ENCODE results near the gene KDM4C. TPM values are rescaled to one million over a fixed set of nuclear protein-coding genes. Genes with fewer than 3 reads are reported as not detected.
"Not testable (repeated sequence)": the region's sequence is repeated elsewhere in the genome, so short reads cannot be mapped to it uniquely, and the experiment has no call there.

KDM4C gene
- polyA plus RNA-seq, 1 donor (not counting 4 experiments of a cell fraction or from before 2014, with no cell fraction given), result 17.2 TPM

DNA sequence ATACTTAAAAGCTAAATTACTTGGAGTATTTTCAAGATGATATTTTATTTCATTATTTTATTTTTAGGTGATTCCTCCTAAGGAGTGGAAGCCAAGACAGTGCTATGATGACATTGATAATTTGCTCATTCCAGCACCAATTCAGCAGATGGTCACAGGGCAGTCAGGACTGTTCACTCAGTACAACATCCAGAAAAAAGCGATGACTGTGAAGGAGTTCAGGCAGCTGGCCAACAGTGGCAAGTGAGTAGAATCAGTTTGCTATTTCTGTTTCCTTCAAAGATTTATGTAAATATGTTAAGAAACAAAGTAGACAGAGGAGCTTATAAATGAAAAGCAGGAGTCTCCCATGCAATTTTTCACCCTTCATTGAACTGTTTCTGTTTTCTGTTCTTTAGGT lies 47.8 kb downstream of the KDM4C start:
- dilution Hi-C loops (cut with MboI; ENCODE audit: extremely low pct_ligation_motif_present, low sequenced_read_pairs), result no loop called here
- no peak overlapping the region for H3K4me2 ChIP-seq (ENCODE audit: control insufficient read depth, extremely low read depth, insufficient read depth, low read depth, low read length)
- H3K27me3 ChIP-seq (ENCODE audit: control insufficient read depth, extremely low read depth, insufficient read depth, low read length), result no peaks in the 10 kb centered on the region
- no peaks in the 10 kb centered on the region for H3K36me3 ChIP-seq (ENCODE audit: control insufficient read depth in 2 of 2, extremely low read depth in 1 of 2, insufficient read depth in 2 of 2, low read length in 2 of 2)
- H3K9me1 ChIP-seq (ENCODE audit: control insufficient read depth, extremely low read depth, insufficient read depth, low read length), result no peaks in the 10 kb centered on the region
- no peaks in the 10 kb centered on the region for H4K20me1 ChIP-seq (ENCODE audit: control insufficient read depth, extremely low read depth, insufficient read depth, low read length)
- H3K9ac ChIP-seq (ENCODE audit: control insufficient read depth, extremely low read depth, insufficient read depth, low read length), result no peak overlapping the region
- H3K4me3 ChIP-seq (ENCODE audit: control insufficient read depth in 2 of 3, extremely low read depth in 1 of 3, insufficient read depth in 2 of 3, low read depth in 1 of 3, low read length in 3 of 3), result no peak overlapping the region
- H3K79me2 ChIP-seq (ENCODE audit: control insufficient read depth, insufficient read depth, low read length), result peaks cover 5% of the 10 kb centered on the region
- no peaks in the 10 kb centered on the region for H3K4me1 ChIP-seq (ENCODE audit: control insufficient read depth, extremely low read depth, insufficient read depth, low read length)
- DNase-seq (ENCODE audit: low read depth, low spot score), result no peak
- H3K9me3 ChIP-seq (ENCODE audit: control insufficient read depth, low read depth, low read length), result no peaks in the 10 kb centered on the region
- H2AFZ ChIP-seq (ENCODE audit: control insufficient read depth, low read length), result no peak overlapping the region
- TF ChIP-seq, protein P1, sequence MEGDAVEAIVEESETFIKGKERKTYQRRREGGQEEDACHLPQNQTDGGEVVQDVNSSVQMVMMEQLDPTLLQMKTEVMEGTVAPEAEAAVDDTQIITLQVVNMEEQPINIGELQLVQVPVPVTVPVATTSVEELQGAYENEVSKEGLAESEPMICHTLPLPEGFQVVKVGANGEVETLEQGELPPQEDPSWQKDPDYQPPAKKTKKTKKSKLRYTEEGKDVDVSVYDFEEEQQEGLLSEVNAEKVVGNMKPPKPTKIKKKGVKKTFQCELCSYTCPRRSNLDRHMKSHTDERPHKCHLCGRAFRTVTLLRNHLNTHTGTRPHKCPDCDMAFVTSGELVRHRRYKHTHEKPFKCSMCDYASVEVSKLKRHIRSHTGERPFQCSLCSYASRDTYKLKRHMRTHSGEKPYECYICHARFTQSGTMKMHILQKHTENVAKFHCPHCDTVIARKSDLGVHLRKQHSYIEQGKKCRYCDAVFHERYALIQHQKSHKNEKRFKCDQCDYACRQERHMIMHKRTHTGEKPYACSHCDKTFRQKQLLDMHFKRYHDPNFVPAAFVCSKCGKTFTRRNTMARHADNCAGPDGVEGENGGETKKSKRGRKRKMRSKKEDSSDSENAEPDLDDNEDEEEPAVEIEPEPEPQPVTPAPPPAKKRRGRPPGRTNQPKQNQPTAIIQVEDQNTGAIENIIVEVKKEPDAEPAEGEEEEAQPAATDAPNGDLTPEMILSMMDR (optimal IDR thresholded peaks at IDR 0.05 in 1 of 3, IDR thresholded peaks at IDR 0.05 in 1 of 3, conservative IDR thresholded peaks at IDR 0.05 in 1 of 3; ENCODE audit: extremely low read depth in 1 of 3, insufficient read depth in 2 of 3, low read length in 3 of 3), result no peak
- no peak for FAIRE-seq
- H3K27ac ChIP-seq (ENCODE audit: control insufficient read depth, insufficient read depth, low read length), result no peak overlapping the region

DNA sequence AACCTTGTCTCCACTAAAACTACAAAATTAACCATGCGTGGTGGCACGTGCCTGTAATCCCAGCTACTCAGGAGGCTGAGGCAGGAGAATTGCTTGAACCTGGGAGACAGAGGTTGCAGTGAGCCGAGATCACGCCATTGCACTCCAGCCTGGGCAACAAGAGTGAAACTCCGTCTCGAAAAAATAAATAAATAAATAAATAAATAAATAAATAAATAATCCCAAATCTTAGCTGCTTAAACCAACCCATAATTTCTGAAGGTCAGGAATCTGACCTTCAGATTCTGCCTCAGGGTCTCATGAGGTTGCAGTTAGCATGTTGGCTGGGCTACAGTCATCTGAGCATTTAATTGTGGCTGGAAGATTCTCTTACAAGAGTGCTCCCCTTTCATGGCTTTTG lies 48.5 kb downstream of the KDM4C start:
- H3K27ac ChIP-seq (ENCODE audit: control insufficient read depth, insufficient read depth, low read length); H3K27me3 ChIP-seq (ENCODE audit: control insufficient read depth, extremely low read depth, insufficient read depth, low read length); H3K9me1 ChIP-seq (ENCODE audit: control insufficient read depth, extremely low read depth, insufficient read depth, low read length); H3K9ac ChIP-seq (ENCODE audit: control insufficient read depth, extremely low read depth, insufficient read depth, low read length); H4K20me1 ChIP-seq (ENCODE audit: control insufficient read depth, extremely low read depth, insufficient read depth, low read length); dilution Hi-C loops (cut with MboI; ENCODE audit: extremely low pct_ligation_motif_present, low sequenced_read_pairs); H3K4me3 ChIP-seq (ENCODE audit: control insufficient read depth in 2 of 3, extremely low read depth in 1 of 3, insufficient read depth in 2 of 3, low read depth in 1 of 3, low read length in 3 of 3); H3K4me2 ChIP-seq (ENCODE audit: control insufficient read depth, extremely low read depth, insufficient read depth, low read depth, low read length); H3K9me3 ChIP-seq (ENCODE audit: control insufficient read depth, low read depth, low read length); H2AFZ ChIP-seq (ENCODE audit: control insufficient read depth, low read length); H3K36me3 ChIP-seq (ENCODE audit: control insufficient read depth in 2 of 2, extremely low read depth in 1 of 2, insufficient read depth in 2 of 2, low read length in 2 of 2); H3K79me2 ChIP-seq (ENCODE audit: control insufficient read depth, insufficient read depth, low read length); H3K4me1 ChIP-seq (ENCODE audit: control insufficient read depth, extremely low read depth, insufficient read depth, low read length); FAIRE-seq; DNase-seq (ENCODE audit: low read depth, low spot score): not testable (repeated sequence)

DNA sequence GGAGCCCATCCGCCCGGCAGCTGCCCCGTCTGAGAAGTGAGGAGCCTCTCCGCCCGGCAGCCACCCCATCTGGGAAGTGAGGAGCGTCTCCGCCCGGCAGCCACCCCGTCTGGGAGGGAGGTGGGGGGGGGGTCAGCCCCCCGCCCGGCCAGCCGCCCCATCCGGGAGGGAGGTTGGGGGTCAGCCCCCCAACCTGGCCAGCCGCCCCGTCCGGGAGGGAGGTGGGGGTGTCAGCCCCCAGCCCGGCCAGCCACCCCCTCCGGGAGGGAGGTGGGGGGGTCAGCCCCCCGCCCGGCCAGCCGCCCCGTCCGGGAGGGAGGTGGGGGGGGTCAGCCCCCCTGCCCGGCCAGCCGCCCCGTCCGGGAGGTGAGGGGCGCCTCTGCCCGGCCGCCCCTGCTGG lies 49.9 kb downstream of the KDM4C start:
- H3K27me3 ChIP-seq (ENCODE audit: control insufficient read depth, extremely low read depth, insufficient read depth, low read length); H3K4me2 ChIP-seq (ENCODE audit: control insufficient read depth, extremely low read depth, insufficient read depth, low read depth, low read length); H2AFZ ChIP-seq (ENCODE audit: control insufficient read depth, low read length); H3K9me3 ChIP-seq (ENCODE audit: control insufficient read depth, low read depth, low read length); H3K4me3 ChIP-seq (ENCODE audit: control insufficient read depth in 2 of 3, extremely low read depth in 1 of 3, insufficient read depth in 2 of 3, low read depth in 1 of 3, low read length in 3 of 3); DNase-seq (ENCODE audit: low read depth, low spot score); H3K4me1 ChIP-seq (ENCODE audit: control insufficient read depth, extremely low read depth, insufficient read depth, low read length); dilution Hi-C loops (cut with MboI; ENCODE audit: extremely low pct_ligation_motif_present, low sequenced_read_pairs); FAIRE-seq; H3K9ac ChIP-seq (ENCODE audit: control insufficient read depth, extremely low read depth, insufficient read depth, low read length); H3K36me3 ChIP-seq (ENCODE audit: control insufficient read depth in 2 of 2, extremely low read depth in 1 of 2, insufficient read depth in 2 of 2, low read length in 2 of 2); H3K9me1 ChIP-seq (ENCODE audit: control insufficient read depth, extremely low read depth, insufficient read depth, low read length); H3K27ac ChIP-seq (ENCODE audit: control insufficient read depth, insufficient read depth, low read length); H4K20me1 ChIP-seq (ENCODE audit: control insufficient read depth, extremely low read depth, insufficient read depth, low read length); H3K79me2 ChIP-seq (ENCODE audit: control insufficient read depth, insufficient read depth, low read length): not testable (repeated sequence)
